H1 (cell line): ENCODE data around the gene CAMTA1. TPM values are rescaled to one million over a fixed set of nuclear protein-coding genes. Genes with fewer than 3 reads are reported as not detected.

Experiments used
- ASH2L ChIP-seq: fragments of 200-600, 300-600 bp; sonication (generic); IDR thresholded peaks from one replicate; pipeline ENCODE4 v1.7.1; 2017; ENCODE audit warnings: low read length
- BRCA1 ChIP-seq: IDR thresholded peaks from 2 replicates; pipeline ENCODE4 v1.6.1; 2012; ENCODE audit warnings: low read depth, low read length, improper control_type of control experiment
- CEBPB ChIP-seq: IDR thresholded peaks from 2 replicates; pipeline ENCODE4 v1.6.1; 2012; ENCODE audit warnings: low read depth, low read length
- CHD7 ChIP-seq: fragments of 300-600 bp; sonication (generic); IDR thresholded peaks from 2 replicates; pipeline ENCODE4 v1.7.1; 2012; ENCODE audit warnings: low read length, moderate library complexity, mild to moderate bottlenecking, inconsistent platforms; ENCODE audit not compliant: insufficient replicate concordance
- JUN ChIP-seq: IDR thresholded peaks from 2 replicates; pipeline ENCODE4 v1.6.1; 2011; ENCODE audit warnings: low read depth, mild to moderate bottlenecking, improper control_type of control experiment, low read length
- KDM4A ChIP-seq: IDR thresholded peaks from one replicate; pipeline ENCODE4 v1.7.1; 2012; ENCODE audit warnings: low read depth, mild to moderate bottlenecking, moderate library complexity, low read length, inconsistent platforms; ENCODE audit not compliant: severe bottlenecking
- POU5F1 ChIP-seq: IDR thresholded peaks from 2 replicates; pipeline ENCODE4 v1.6.1; 2011; ENCODE audit warnings: low read depth, mild to moderate bottlenecking, low read length, moderate library complexity
- RXRA ChIP-seq: IDR thresholded peaks from 2 replicates; pipeline ENCODE4 v1.6.1; 2011; ENCODE audit warnings: low read depth, mild to moderate bottlenecking, low read length, moderate library complexity; ENCODE audit not compliant: insufficient read depth
- SIX5 ChIP-seq: IDR thresholded peaks from 2 replicates; pipeline ENCODE4 v1.6.1; 2011; ENCODE audit warnings: mild to moderate bottlenecking, low read depth, low read length
- SUZ12 ChIP-seq: fragments of 200-600 bp; sonication (generic); IDR thresholded peaks from 2 replicates; pipeline ENCODE4 v1.6.1; 2012; ENCODE audit warnings: mild to moderate bottlenecking, inconsistent platforms, low read length, moderate library complexity, mixed read lengths
- TAF1 ChIP-seq: IDR thresholded peaks from 2 replicates; pipeline ENCODE4 v1.6.1; 2011; ENCODE audit warnings: mild to moderate bottlenecking, low read depth, low read length
- USF2 ChIP-seq: IDR thresholded peaks from 2 replicates; pipeline ENCODE4 v1.6.1; 2011; ENCODE audit warnings: low read length, improper control_type of control experiment
- polyA plus RNA-seq, 7 experiments: library from polyadenylated mRNA; depleted of rRNA in 3 of 7; stranded (reverse) in 5 of 7; unstranded in 2 of 7; fragments of >200 nt in 5 of 7; fragments of 200-250 nt in 2 of 7; gene quantifications; 1 replicate in 5 of 7; 2 replicates in 1 of 7; 4 replicates in 1 of 7; pipeline versions ENCODE4 v1.2.1 to v1.2.3, GENCODE V29; 2011 to 2013; ENCODE audit warnings: missing spikeins in 2 of 7, mixed read lengths in 2 of 7
- total RNA-seq: library from RNA; stranded (reverse); fragmentation: NEBNext Ultra II Directional; extraction: Animal tissue kit (Norgen Biotek cat#: 25700); gene quantifications from 2 replicates; pipeline ENCODE4 v1.2.1, GENCODE V29; 2021

Gene CAMTA1
- total and polyA plus RNA-seq, 2 of the 8 experiments (the other 6 are each of a cell fraction or from before 2014, with no cell fraction given), result 65.0 to 119 TPM

DNA sequence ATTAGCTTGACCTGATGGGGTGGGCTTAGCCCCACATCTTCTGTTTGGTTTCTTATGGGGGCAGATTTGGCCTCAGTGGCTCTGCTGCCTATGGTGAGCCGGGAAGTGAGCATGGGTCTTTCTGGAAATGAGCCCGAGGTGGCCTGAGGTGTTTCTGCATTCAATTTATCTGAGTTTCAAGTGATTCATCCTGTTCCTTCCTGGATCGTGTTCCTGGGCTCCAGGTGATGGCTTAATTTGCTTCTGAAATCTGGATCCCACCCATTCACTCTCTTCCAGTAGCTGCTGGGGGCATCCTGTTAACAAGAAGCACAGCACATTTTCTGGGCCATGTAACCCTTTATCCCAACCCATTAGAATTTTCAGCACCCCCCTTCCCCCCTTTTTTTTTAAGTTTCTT, 324.6 kb downstream of the CAMTA1 start (continued):
- TF ChIP-seq CHD7, result no peak
- no peak for TF ChIP-seq CEBPB
- no peak for TF ChIP-seq JUN
- TF ChIP-seq POU5F1, result no peak
- no peak for TF ChIP-seq RXRA
- no peak for TF ChIP-seq SUZ12
- TF ChIP-seq TAF1, result no peak
- TF ChIP-seq KDM4A, result no peak
- TF ChIP-seq ASH2L, result no peak
- no peak for TF ChIP-seq SIX5
- no peak for TF ChIP-seq BRCA1
- no peak for TF ChIP-seq USF2
